SHP77 treated with DMSO at 0.1 percent for 48 hours (cell line): ENCODE results near the gene BCHE.

Experiments
- DNase-seq: peaks from one replicate; lab custom pipeline; 2025; lab: John Stamatoyannopoulos, UW

BCHE gene

GRCh38 chr3:165749821-165750220 lies 87.4 kb downstream of the BCHE start:
- no peak for DNase-seq

DNA sequence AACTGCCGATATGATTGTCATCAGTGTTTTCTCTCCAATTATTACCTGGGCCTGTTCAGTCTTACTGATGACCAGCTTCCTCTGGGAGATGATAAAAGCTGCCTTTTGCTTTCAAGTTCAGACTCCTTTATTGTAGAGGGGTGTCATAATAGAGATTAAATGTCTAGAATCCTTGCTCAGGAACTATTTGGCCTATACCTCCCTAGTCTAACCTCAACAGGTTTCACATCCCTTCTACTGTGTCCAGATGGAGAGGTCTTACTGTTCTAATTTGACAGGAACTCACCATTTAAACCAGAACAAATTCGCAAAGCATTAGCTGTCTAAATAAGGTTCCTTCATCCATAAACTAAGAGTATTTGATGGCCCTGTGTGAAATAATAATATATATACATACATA lies 88.0 kb downstream of the BCHE start:
- DNase-seq: no peak

DNA sequence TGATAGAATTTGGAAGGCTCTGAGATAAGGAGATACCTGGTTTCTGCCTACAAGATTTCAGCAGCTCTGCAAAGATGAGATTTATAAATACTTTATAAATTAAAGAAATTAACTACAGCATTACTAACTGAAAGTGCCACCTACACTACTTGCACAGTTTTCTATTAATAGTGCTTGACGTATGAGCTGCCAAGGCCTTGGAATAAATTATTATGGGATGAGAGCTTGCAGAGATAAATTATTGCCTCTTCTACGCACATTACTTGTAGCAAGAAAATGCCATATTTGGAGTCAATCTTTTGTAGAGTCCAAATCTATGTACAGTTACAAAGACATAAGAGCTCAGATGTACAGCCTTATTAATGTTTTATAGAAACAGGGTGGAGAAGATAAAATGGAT lies 89.1 kb downstream of the BCHE start:
- no peak for DNase-seq

DNA sequence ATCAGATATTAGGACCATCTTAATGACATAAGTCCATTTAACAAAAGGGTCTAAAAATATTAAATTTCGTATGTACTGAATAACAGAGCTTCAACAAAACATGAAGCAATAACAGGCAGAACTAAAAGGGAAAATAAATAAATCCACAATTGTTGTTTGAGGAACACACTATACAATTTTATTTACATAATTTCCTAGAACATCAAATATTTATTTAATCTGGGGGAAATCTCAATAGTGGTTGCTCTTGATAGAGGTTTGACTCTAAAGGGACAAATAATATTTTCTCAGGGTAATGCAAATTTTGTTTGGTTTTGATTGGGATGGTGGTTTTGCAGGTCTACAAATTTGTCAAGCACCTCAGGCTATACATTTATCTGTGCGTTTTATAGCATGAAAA lies 90.3 kb downstream of the BCHE start:
- no peak for DNase-seq

DNA sequence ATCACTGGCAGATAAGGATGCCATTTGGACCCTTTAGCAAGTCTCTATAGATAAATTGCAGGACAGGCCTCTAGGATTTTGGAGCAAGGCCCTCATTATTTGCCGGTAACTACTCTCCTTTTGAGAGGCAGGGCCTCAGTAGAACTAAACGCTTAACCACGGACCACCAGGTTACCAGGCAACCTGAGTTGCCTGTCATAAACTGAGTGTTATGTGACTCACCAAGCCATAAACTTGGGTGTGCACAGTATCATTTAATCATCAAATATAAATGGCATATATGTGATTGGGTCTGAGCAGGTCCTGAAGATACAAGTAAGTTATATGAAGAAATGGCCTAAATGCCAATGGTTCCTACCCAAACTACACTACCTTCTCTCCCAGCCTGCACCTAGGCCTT lies 93.2 kb downstream of the BCHE start:
- no peak for DNase-seq

DNA sequence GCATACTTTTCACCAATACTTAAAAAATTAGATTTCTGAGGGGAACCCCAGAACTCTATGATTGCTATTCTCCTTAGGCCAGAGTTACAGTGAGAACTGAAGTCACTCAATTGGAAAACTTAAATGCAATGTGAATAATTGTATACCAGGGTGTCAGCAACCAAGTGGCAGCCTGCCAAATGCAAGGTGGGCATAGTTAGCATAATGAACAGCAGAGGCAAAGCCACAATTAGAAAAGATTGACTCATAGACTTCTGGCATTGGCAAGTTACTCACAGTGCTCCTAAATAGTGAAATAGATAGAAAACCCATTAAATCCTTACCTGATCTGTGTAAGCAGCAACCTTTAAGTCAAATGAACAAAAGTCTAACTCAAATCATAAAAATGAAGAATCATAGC lies 94.9 kb downstream of the BCHE start:
- DNase-seq: no peak

DNA sequence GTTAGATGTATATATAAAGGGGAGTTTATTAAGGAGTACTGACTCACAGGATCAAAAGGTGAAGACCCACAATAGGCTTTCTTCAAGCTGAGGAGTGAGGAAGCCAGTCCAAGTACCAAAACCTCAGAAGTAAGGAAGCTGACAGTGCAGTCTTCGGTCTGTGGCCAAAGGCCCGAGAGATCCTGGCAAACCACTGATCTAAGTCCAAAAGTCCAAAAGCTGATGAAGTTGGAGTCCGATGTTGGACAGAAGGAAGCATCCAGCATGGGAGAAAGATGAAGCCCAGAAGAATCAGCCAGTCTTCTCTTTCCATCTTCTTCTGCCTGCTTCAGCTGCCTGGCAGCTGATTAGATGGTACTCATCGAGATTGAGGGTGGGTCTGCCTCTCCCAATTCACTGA lies 107.5 kb downstream of the BCHE start:
- no peak for DNase-seq

- DNase-seq: no peak
Measured at GRCh38 chr3:165728924-165729323, 108.3 kb downstream of the BCHE start.

DNA sequence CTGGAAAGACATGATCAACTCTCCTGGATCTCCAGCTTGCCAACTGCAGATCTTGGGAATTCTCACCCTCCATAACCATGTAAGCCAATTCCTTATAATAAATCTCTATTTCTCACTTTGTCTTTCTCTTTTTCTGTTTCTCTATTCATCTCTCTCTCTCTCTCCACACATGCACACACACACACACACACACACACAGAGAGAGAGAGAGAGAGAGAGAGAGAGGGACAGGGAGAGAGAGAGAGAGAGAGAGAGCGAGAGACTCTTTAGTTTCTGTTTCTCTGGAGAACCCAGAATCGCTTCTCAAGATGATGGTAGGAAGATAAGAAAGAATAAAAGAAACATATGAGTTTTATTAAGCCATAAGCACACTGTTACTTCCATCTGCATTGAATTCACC lies 111.9 kb downstream of the BCHE start:
- DNase-seq: no peak
